K562 (cell line): ENCODE results near the gene ATF1. TPM values are rescaled to one million over a fixed set of nuclear protein-coding genes. Genes with fewer than 3 reads are reported as not detected.

Source experiments
- CXXC5 ChIP-seq: fragments of 250-450 bp; sonication (Bioruptor Pico); IDR thresholded peaks from 2 replicates; pipeline ENCODE4 v1.8.0; 2022; ENCODE audit warnings: inconsistent platforms, mild to moderate bottlenecking, moderate library complexity
- KDM4B ChIP-seq, 2 experiments: fragments of 450-650 bp in 1 of 2; sonication (generic) in 1 of 2; IDR thresholded peaks; 2 replicates each; pipeline ENCODE4 v1.6.1; 2016 to 2017; ENCODE audit warnings: borderline replicate concordance in 2 of 2, antibody characterized with exemption in 1 of 2, low read depth in 1 of 2, mild to moderate bottlenecking in 1 of 2
- NCOA6 ChIP-seq: fragments of 450-650 bp; IDR thresholded peaks from 2 replicates; pipeline ENCODE4 v1.6.1; 2017; ENCODE audit warnings: mild to moderate bottlenecking
- PCBP1 ChIP-seq: fragments of 200-400 bp; formaldehyde crosslinking; IDR thresholded peaks from 2 replicates; pipeline ENCODE4 v1.6.1; 2018; ENCODE audit warnings: mild to moderate bottlenecking, low read depth, low read length; ENCODE audit not compliant: poor library complexity, severe bottlenecking
- PRDM10 ChIP-seq: fragments of 450-650 bp; IDR thresholded peaks from 2 replicates; pipeline ENCODE4 v1.6.1; 2018; ENCODE audit not compliant: partially characterized antibody
- SRSF7 ChIP-seq: fragments of 200-400 bp; formaldehyde crosslinking; optimal IDR thresholded peaks from 2 replicates; pipeline ENCODE3; 2017; ENCODE audit warnings: mild to moderate bottlenecking, low read depth, low read length
- VEZF1 ChIP-seq: fragments of 200-800 bp; sonication (Bioruptor generic); IDR thresholded peaks from 2 replicates; pipeline ENCODE4 v1.6.1; 2017; ENCODE audit warnings: missing genetic modification characterization, missing compliant biosample characterization
- XRCC3 ChIP-seq: fragments of 450-650 bp; IDR thresholded peaks from 2 replicates; pipeline ENCODE4 v1.6.1; 2017; ENCODE audit warnings: mild to moderate bottlenecking, moderate library complexity
- ZNF121 ChIP-seq: sonication (generic); formaldehyde crosslinking; conservative IDR thresholded peaks from 2 replicates; pipeline ENCODE4 v1.8.0; 2022; ENCODE audit warnings: missing genetic modification reagents
- ZNF584 ChIP-seq: fragments of 200-800 bp; sonication (Bioruptor generic); IDR thresholded peaks from 2 replicates; pipeline ENCODE4 v1.6.1; 2016; ENCODE audit warnings: low read depth, mild to moderate bottlenecking, missing genetic modification characterization, missing compliant biosample characterization
- polyA plus RNA-seq, 8 experiments: library from polyadenylated mRNA; depleted of rRNA in 4 of 8; stranded (reverse) in 5 of 8; unstranded in 3 of 8; fragments of >200 nt; fragmentation: Nextera tagmentation in 2 of 8; fragmentation: Illumina TruSeq in 1 of 8; extraction: Ambion mirVana in 2 of 8; extraction: Trizol in 1 of 8; gene quantifications; 2 replicates each; pipeline versions ENCODE4 v1.2.1 to v1.2.3, GENCODE V29; 2011 to 2014; ENCODE audit warnings: inconsistent platforms in 1 of 8, missing spikeins in 1 of 8
- total RNA-seq, 7 experiments: library from RNA; depleted of rRNA in 6 of 7; stranded (reverse); fragments of >200 nt in 6 of 7; fragmentation: Illumina TruSeq in 2 of 7; extraction: Trizol in 2 of 7; gene quantifications; 2 replicates each; pipeline versions ENCODE4 v1.2.1 to v1.2.3, GENCODE V29; 2011 to 2021; ENCODE audit warnings: low replicate concordance in 1 of 7
- TF ChIP-seq, protein P1 (sequence below): fragments of 450-650 bp; IDR thresholded peaks from 2 replicates; pipeline ENCODE4 v1.6.1; 2016; ENCODE audit warnings: borderline replicate concordance

The ATF1 gene
- total and polyA plus RNA-seq, 9 of the 15 experiments (the other 6 are each of a cell fraction or from before 2014, with no cell fraction given) = 19.8 to 83.5 (median 51.4) TPM

DNA sequence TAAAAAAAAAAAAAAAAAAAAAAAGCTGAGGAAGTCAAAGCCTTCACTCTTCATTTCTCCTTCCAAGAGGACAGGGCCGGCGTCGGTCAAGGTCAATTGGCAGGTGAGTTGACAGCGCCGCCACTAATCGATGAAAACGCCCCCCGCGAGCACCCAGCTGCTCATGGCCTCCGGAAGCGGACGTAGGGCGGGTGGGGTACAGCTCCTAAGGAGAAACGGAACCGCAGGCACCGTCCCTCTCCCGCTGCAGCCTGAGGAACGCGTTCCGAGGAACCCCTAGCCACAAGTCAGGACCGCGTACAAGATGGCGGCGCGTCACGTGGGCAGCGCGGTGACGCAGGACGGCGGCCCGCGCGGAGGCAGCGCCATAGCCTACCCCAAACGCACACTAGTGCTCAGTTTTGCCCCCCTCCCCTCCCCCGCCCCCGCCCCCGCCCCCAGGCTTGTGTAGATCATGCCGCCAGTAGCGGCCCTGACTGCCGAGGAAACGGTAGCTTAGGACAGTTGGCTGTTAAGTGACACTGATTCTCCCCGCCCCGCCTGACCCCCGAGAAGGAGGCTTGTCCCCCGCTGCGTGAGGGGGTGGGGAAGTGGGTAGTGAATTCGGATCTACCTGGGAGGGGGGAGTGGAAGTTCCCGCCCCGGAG, at the start of gene ATF1 (continued):
- TF ChIP-seq, protein P1, sequence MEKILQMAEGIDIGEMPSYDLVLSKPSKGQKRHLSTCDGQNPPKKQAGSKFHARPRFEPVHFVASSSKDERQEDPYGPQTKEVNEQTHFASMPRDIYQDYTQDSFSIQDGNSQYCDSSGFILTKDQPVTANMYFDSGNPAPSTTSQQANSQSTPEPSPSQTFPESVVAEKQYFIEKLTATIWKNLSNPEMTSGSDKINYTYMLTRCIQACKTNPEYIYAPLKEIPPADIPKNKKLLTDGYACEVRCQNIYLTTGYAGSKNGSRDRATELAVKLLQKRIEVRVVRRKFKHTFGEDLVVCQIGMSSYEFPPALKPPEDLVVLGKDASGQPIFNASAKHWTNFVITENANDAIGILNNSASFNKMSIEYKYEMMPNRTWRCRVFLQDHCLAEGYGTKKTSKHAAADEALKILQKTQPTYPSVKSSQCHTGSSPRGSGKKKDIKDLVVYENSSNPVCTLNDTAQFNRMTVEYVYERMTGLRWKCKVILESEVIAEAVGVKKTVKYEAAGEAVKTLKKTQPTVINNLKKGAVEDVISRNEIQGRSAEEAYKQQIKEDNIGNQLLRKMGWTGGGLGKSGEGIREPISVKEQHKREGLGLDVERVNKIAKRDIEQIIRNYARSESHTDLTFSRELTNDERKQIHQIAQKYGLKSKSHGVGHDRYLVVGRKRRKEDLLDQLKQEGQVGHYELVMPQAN = peak; percentile 64; the same call in 1 of the 2 replicates
- TF ChIP-seq XRCC3 = no peak
- TF ChIP-seq SRSF7 = no peak
- peak; percentile 49; the same call in 1 of the 2 replicates for TF ChIP-seq NCOA6
- TF ChIP-seq PCBP1 = peak; percentile 99
- peak; percentile 99 for TF ChIP-seq VEZF1 (CRISPR knock-in tag)
- peak; percentile 74; the same call in 1 of the 2 replicates for TF ChIP-seq ZNF584 (CRISPR knock-in tag)
- TF ChIP-seq KDM4B (IDR thresholded peaks at IDR 0.05; ENCODE audit: borderline replicate concordance in 2 of 2, low read depth in 1 of 2) = peak in 1 of 2 experiments; percentile 72; a peak in 1 of 4 replicates
- TF ChIP-seq ZNF121 (CRISPR knock-in tag) = no peak
- peak; percentile 5 for TF ChIP-seq PRDM10
- peak; percentile 81 for TF ChIP-seq CXXC5 (CRISPR knock-in tag)
